PC-3 (cell line): ENCODE measurements around the gene MOK. TPM values are rescaled to one million over a fixed set of nuclear protein-coding genes. Genes with fewer than 3 reads are reported as not detected.

ENCODE experiments used
- ATAC-seq: fragments of 200-7000 bp; cut with Tn5 transposase; 2 replicates; pipeline ENCODE4 v1.9.1; 2020; ENCODE audit warnings: mild to moderate bottlenecking, moderate library complexity
- BruUV-seq: library from RNA; stranded (reverse); fragments of 400-500 nt; replicated peaks from 2 replicates; lab custom pipeline; 2021; lab: Mats Ljungman, UMichigan
- CTCF ChIA-PET: fragments of 300-600 bp; sonication (Branson Sonifier 250); formaldehyde crosslinking; loops from one replicate; lab custom pipeline; 2022; ENCODE audit warnings: antibody characterized with exemption; lab: Charles Lee
- POLR2A ChIA-PET: fragments of 300-600 bp; sonication (Branson Sonifier 250); formaldehyde crosslinking; loops from one replicate; lab custom pipeline; 2022; ENCODE audit warnings: antibody characterized with exemption; ENCODE audit not compliant: unreplicated experiment; lab: Charles Lee
- DNase-seq: peaks from one replicate; pipeline ENCODE4 v3.0.0-alpha.2; 2015
- H2AFZ ChIP-seq: fragments of 300-600 bp; sonication (generic); 2 replicates; pipeline ENCODE4 v1.6.0; 2016; ENCODE audit warnings: antibody characterized with exemption, low read length
- H3F3A ChIP-seq: fragments of 300-600 bp; sonication (generic); one replicate; pipeline ENCODE4 v1.6.0; 2017; ENCODE audit warnings: antibody characterized with exemption, low read length, control low read depth, mild to moderate bottlenecking; ENCODE audit not compliant: unreplicated experiment
- H3K27ac ChIP-seq: fragments of 300-600 bp; sonication (generic); 2 replicates; pipeline ENCODE4 v1.5.1; 2016; ENCODE audit warnings: mild to moderate bottlenecking, low read length
- H3K27me3 ChIP-seq: fragments of 300-600 bp; sonication (generic); 2 replicates; pipeline ENCODE4 v1.6.1; 2016; ENCODE audit warnings: low read length, mixed read lengths
- H3K36me3 ChIP-seq: fragments of 300-600 bp; sonication (generic); 2 replicates; pipeline ENCODE4 v1.6.1; 2016; ENCODE audit warnings: low read depth, mixed run types, low read length, mixed read lengths
- H3K4me1 ChIP-seq: fragments of 300-600 bp; sonication (generic); 2 replicates; pipeline ENCODE4 v1.5.1; 2016; ENCODE audit warnings: low read length; ENCODE audit not compliant: insufficient read depth
- H3K4me2 ChIP-seq: fragments of 300-600 bp; sonication (generic); 2 replicates; pipeline ENCODE4 v1.6.0; 2016; ENCODE audit warnings: low read length
- H3K4me3 ChIP-seq: fragments of 300-600 bp; sonication (generic); 2 replicates; pipeline ENCODE4 v1.5.1; 2016; ENCODE audit warnings: mild to moderate bottlenecking, low read length, mixed read lengths
- H3K79me2 ChIP-seq: fragments of 300-600 bp; sonication (generic); 2 replicates; pipeline ENCODE4 v1.6.1; 2017; ENCODE audit warnings: low read length, mixed read lengths
- H3K9ac ChIP-seq: fragments of 300-600 bp; sonication (generic); 2 replicates; pipeline ENCODE4 v1.6.0; 2016; ENCODE audit warnings: mild to moderate bottlenecking, low read length
- H3K9me2 ChIP-seq: fragments of 300-600 bp; sonication (generic); replicated peaks from 2 replicates; pipeline ENCODE4 v1.6.1; 2016; ENCODE audit warnings: mixed run types, low read length, mixed read lengths
- H3K9me3 ChIP-seq: fragments of 300-600 bp; sonication (generic); 2 replicates; pipeline ENCODE4 v1.6.1; 2016; ENCODE audit warnings: low read length, mixed read lengths
- H4K20me1 ChIP-seq: fragments of 300-600 bp; sonication (generic); 2 replicates; pipeline ENCODE4 v1.6.1; 2016; ENCODE audit warnings: low read length, mixed read lengths
- CTCF ChIP-seq: fragments of 300-600 bp; sonication (generic); conservative IDR thresholded peaks from 2 replicates; pipeline ENCODE4 v1.5.1; 2017; ENCODE audit warnings: antibody characterized with exemption, low read depth, mild to moderate bottlenecking, low read length
- EZH2 ChIP-seq: fragments of 300-600 bp; sonication (generic); IDR thresholded peaks from one replicate; pipeline ENCODE4 v1.6.1; 2017; ENCODE audit warnings: antibody characterized with exemption, mild to moderate bottlenecking, low read length; ENCODE audit not compliant: unreplicated experiment
- EZH2phosphoT487 ChIP-seq: fragments of 300-600 bp; sonication (generic); IDR thresholded peaks from 2 replicates; pipeline ENCODE4 v1.6.1; 2018; ENCODE audit warnings: mild to moderate bottlenecking, antibody characterized with exemption, low read length, borderline replicate concordance
- intact Hi-C: fragments of 100-400 bp; cut with micrococcal nuclease; formaldehyde crosslinking; loops from 2 replicates; pipeline ENCODE4 v1.9.0; 2023
- total RNA-seq: library from RNA; depleted of rRNA; stranded (reverse); fragments of >200 nt; gene quantifications from 2 replicates; pipeline ENCODE4 v1.2.3, GENCODE V29; 2014

MOK gene
- total RNA-seq, 1 experiment from 2014 or later = 108 TPM

- peaks cover 12% of the 10 kb centered on the region; the same call in 1 of the 2 replicates for H3K79me2 ChIP-seq
- H3K36me3 ChIP-seq = peaks cover 38% of the 10 kb centered on the region
- DNase-seq (no peak), ATAC-seq (no peak)
- no peaks in the 10 kb centered on the region for H4K20me1 ChIP-seq
- H3F3A ChIP-seq = no peaks in the 10 kb centered on the region
- intact Hi-C loops = no loop called here
- H3K4me1 ChIP-seq = peaks cover 9% of the 10 kb centered on the region
- no TSS peak for BruUV-seq
- no peak overlapping the region for H3K9ac ChIP-seq
- POLR2A ChIA-PET = no interaction called here
- CTCF ChIA-PET = no interaction called here
- H3K9me3 ChIP-seq = no peaks in the 10 kb centered on the region
- H3K9me2 ChIP-seq = no peaks in the 10 kb centered on the region
- H3K4me3 ChIP-seq = no peak overlapping the region
- no peak overlapping the region for H2AFZ ChIP-seq
- no peak overlapping the region for H3K4me2 ChIP-seq
- no peaks in the 10 kb centered on the region for H3K27me3 ChIP-seq
- no peak overlapping the region for H3K27ac ChIP-seq
- TF ChIP-seq EZH2 (no peak), CTCF (no peak), EZH2phosphoT487 (no peak)
These were observed 74.3 kb downstream of the MOK start for GRCh38 chr14:102230481-102231210.

- no peaks in the 10 kb centered on the region for H3K9me3 ChIP-seq
- H2AFZ ChIP-seq = no peak overlapping the region
- 0 out of 2 replicates have a peak, but pooled peaks cover under 1% of the 10 kb centered on the region for H3K4me1 ChIP-seq
- intact Hi-C loops = no loop called here
- no peak overlapping the region for H3K4me3 ChIP-seq
- no peak for DNase-seq
- no peak for TF ChIP-seq EZH2
- TF ChIP-seq CTCF = no peak
- POLR2A ChIA-PET = no interaction called here
- H3K27me3 ChIP-seq = no peaks in the 10 kb centered on the region
- no peaks in the 10 kb centered on the region for H3F3A ChIP-seq
- BruUV-seq = no TSS peak
- no peak overlapping the region for H3K9ac ChIP-seq
- H3K9me2 ChIP-seq = no peaks in the 10 kb centered on the region
- no peak overlapping the region for H3K27ac ChIP-seq
- no peak overlapping the region for H3K4me2 ChIP-seq
- H4K20me1 ChIP-seq = no peaks in the 10 kb centered on the region
- peaks cover 7% of the 10 kb centered on the region; the same call in 1 of the 2 replicates for H3K79me2 ChIP-seq
- ATAC-seq = no peak
- H3K36me3 ChIP-seq = peaks cover 38% of the 10 kb centered on the region
- CTCF ChIA-PET = no interaction called here
These were observed 75.2 kb downstream of the MOK start for GRCh38 chr14:102229739-102230092.

GRCh38 chr14:102229071-102229738 is 75.8 kb downstream of the MOK start:
- H3K27ac ChIP-seq = no peak overlapping the region
- H3K36me3 ChIP-seq = peaks cover 38% of the 10 kb centered on the region
- no peaks in the 10 kb centered on the region for H3K9me2 ChIP-seq
- intact Hi-C loops = no loop called here
- no peaks in the 10 kb centered on the region for H3F3A ChIP-seq
- BruUV-seq = no TSS peak
- H3K27me3 ChIP-seq = no peaks in the 10 kb centered on the region
- H3K4me3 ChIP-seq = no peak overlapping the region
- ChIA-PET CTCF (interaction anchor here (0.5 kb wide), 1 partner anchor 88 kb away, joined by 4 read pairs; no protein-coding TSS in a partner anchor), POLR2A (no interaction called here)
- ATAC-seq (no peak), DNase-seq (no peak)
- TF ChIP-seq CTCF (no peak), EZH2 (no peak), EZH2phosphoT487 (no peak)
- H3K9me3 ChIP-seq = no peaks in the 10 kb centered on the region
- H2AFZ ChIP-seq = no peak overlapping the region
- no peaks in the 10 kb centered on the region for H3K4me1 ChIP-seq
- 0 out of 2 replicates have a peak, but pooled peaks cover 4% of the 10 kb centered on the region for H3K79me2 ChIP-seq
- no peak overlapping the region for H3K9ac ChIP-seq
- H4K20me1 ChIP-seq = no peaks in the 10 kb centered on the region
- H3K4me2 ChIP-seq = no peak overlapping the region
